GM12891 (cell line): ENCODE results near the gene NHERF1.

Experiments used
- POLR2A ChIP-seq: IDR thresholded peaks from 2 replicates; pipeline ENCODE4 v1.6.1; 2011; ENCODE audit warnings: low read depth, low read length, control low read depth
- POLR2AphosphoS5 ChIP-seq: IDR thresholded peaks from 2 replicates; pipeline ENCODE4 v1.6.1; 2011; ENCODE audit warnings: low read depth, low read length, control low read depth
- POU2F2 ChIP-seq: IDR thresholded peaks from 2 replicates; pipeline ENCODE4 v1.6.1; 2011; ENCODE audit warnings: low read depth, mild to moderate bottlenecking, control low read depth, low read length, moderate library complexity
- TAF1 ChIP-seq: IDR thresholded peaks from 2 replicates; pipeline ENCODE4 v1.6.1; 2011; ENCODE audit warnings: low read depth, low read length, control low read depth

GRCh38 chr17:74761419-74761818, 13.0 kb downstream of the NHERF1 start:
- TF ChIP-seq POLR2A (no peak), POLR2AphosphoS5 (no peak), TAF1 (no peak), POU2F2 (no peak)
